RWPE1 (cell line): Measurements from ENCODE around the gene FLNC.
A peak's percentile ranks its signal among the peaks of the same experiment; 100 is the strongest.

Experiments
- CTCF ChIA-PET: fragments of 350-600 bp; sonication (Branson Sonifier 250); formaldehyde crosslinking; extraction: SDS; loops from one replicate; lab custom pipeline; 2021; lab: Yijun Ruan, JAX
- POLR2A ChIA-PET: fragments of 400-600 bp; formaldehyde crosslinking; extraction: SDS; loops from one replicate; lab custom pipeline; 2020; ENCODE audit warnings: antibody characterized with exemption; ENCODE audit not compliant: low non-redundant PET; lab: Yijun Ruan, JAX
- DNase-seq: peaks from one replicate; pipeline ENCODE4 v3.0.0; 2012; ENCODE audit warnings: low spot score
- H3K27ac ChIP-seq: fragments of 450-650 bp; 2 replicates; pipeline ENCODE4 v1.5.1; 2017
- CTCF ChIP-seq: fragments of 450-650 bp; conservative IDR thresholded peaks from 2 replicates; pipeline ENCODE4 v1.5.1; 2017; ENCODE audit warnings: low read depth, mild to moderate bottlenecking

Gene FLNC

GRCh38 chr7:128838981-128839731 lies 8.9 kb downstream of the FLNC start:
- ChIA-PET POLR2A (no interaction called here), CTCF (no interaction called here)
- no peak for DNase-seq
- TF ChIP-seq CTCF = no peak
- H3K27ac ChIP-seq = no peak overlapping the region

- H3K27ac ChIP-seq = no peak overlapping the region
- ChIA-PET POLR2A (no interaction called here), CTCF (no interaction called here)
- TF ChIP-seq CTCF = no peak
- DNase-seq = no peak
These were observed 9.6 kb downstream of the FLNC start for GRCh38 chr7:128839751-128840177.

GRCh38 chr7:128840326-128841170 lies 10.3 kb downstream of the FLNC start:
- DNase-seq = no peak
- ChIA-PET CTCF (interaction anchor here (1.0 kb wide), 1 partner anchor 43 kb away, joined by 4 read pairs; no protein-coding TSS in a partner anchor), POLR2A (no interaction called here)
- no peak overlapping the region for H3K27ac ChIP-seq
- no peak for TF ChIP-seq CTCF

- CTCF ChIA-PET = interaction anchor here (1.0 kb wide), 1 partner anchor 43 kb away, joined by 4 read pairs; no protein-coding TSS in a partner anchor
- POLR2A ChIA-PET = no interaction called here
- no peak overlapping the region for H3K27ac ChIP-seq
- DNase-seq = no peak
- TF ChIP-seq CTCF = no peak
These were observed 11.0 kb downstream of the FLNC start for GRCh38 chr7:128841171-128841690.

- POLR2A ChIA-PET = no interaction called here
- TF ChIP-seq CTCF = peak; percentile 77
These were observed 11.9 kb downstream of the FLNC start for GRCh38 chr7:128841921-128842673.

More at GRCh38 chr7:128841921-128842673, 11.9 kb downstream of the FLNC start:
- CTCF ChIA-PET = interaction anchor here (1.0 kb wide), 1 partner anchor 42 kb away, joined by 4 read pairs; no protein-coding TSS in a partner anchor
- no peak overlapping the region for H3K27ac ChIP-seq
- DNase-seq = no peak
